Lung (tissue), 12 donors: ENCODE data around the gene MUC2. TPM values are rescaled to one million over a fixed set of nuclear protein-coding genes. Genes with fewer than 3 reads are reported as not detected.

Source experiments
- ATAC-seq: fragments of 200-7000 bp; cut with Tn5 transposase; one replicate; pipeline ENCODE4 v1.9.1; 2020; ENCODE audit warnings: moderate number of reproducible peaks; ENCODE audit not compliant: insufficient read depth, low FRiP score
- DNase-seq, 3 donors: peaks; one replicate each; pipeline ENCODE4 v3.0.0-alpha.2; 2013 to 2017
- H3K27ac ChIP-seq, 2 donors: one replicate each; pipeline ENCODE4 v1.5.1; 2013; ENCODE audit warnings: mild to moderate bottlenecking in 2 of 2, moderate library complexity in 2 of 2, control low read depth in 1 of 2, inconsistent platforms in 1 of 2, low read depth in 1 of 2, low read length in 1 of 2
- H3K27me3 ChIP-seq, 3 donors: one replicate each; pipeline ENCODE4 v1.5.1; 2013; ENCODE audit warnings: low read length in 2 of 3; ENCODE audit not compliant: control insufficient read depth in 3 of 3, insufficient read depth in 3 of 3
- H3K36me3 ChIP-seq, 4 donors: one replicate each; pipeline ENCODE4 v1.5.1; 2013; ENCODE audit warnings: low read length in 4 of 4, mild to moderate bottlenecking in 1 of 4, moderate library complexity in 1 of 4; ENCODE audit not compliant: control insufficient read depth in 4 of 4, insufficient read depth in 4 of 4
- H3K4me1 ChIP-seq, 5 donors: one replicate each; pipeline ENCODE4 v1.5.1; 2013; ENCODE audit warnings: low read length in 5 of 5, mild to moderate bottlenecking in 2 of 5, moderate library complexity in 1 of 5; ENCODE audit not compliant: control insufficient read depth in 5 of 5, insufficient read depth in 5 of 5
- H3K4me3 ChIP-seq: one replicate; pipeline ENCODE4 v1.5.1; 2013; ENCODE audit warnings: mild to moderate bottlenecking, control low read depth, moderate library complexity
- H3K9ac ChIP-seq, 2 donors: one replicate each; pipeline ENCODE4 v1.5.1; 2013; ENCODE audit warnings: low read length in 2 of 2, control low read depth in 1 of 2; ENCODE audit not compliant: insufficient read depth in 1 of 2
- H3K9me3 ChIP-seq, 4 donors: one replicate each; pipeline ENCODE4 v1.5.1; 2013; ENCODE audit warnings: low read length in 3 of 4, mild to moderate bottlenecking in 1 of 4, moderate library complexity in 1 of 4; ENCODE audit not compliant: control insufficient read depth in 4 of 4, insufficient read depth in 3 of 4
- CTCF ChIP-seq: IDR thresholded peaks from 2 replicates; pipeline ENCODE4 v1.5.1; 2012; ENCODE audit warnings: mild to moderate bottlenecking; ENCODE audit errors: control extremely low read depth, extremely low read depth
- WGBS, 2 donors: extraction: QIAGEN DNeasy Blood & Tissue Kit; methylation state at CpG; one replicate each; pipeline ENCODE4 v1.1.7; 2013; 5-methylcytosine and 5-hydroxymethylcytosine counted together
- polyA plus RNA-seq, 2 donors: library from polyadenylated mRNA; stranded (reverse); fragments of 200-250 nt; gene quantifications; one replicate each; pipeline ENCODE4 v1.2.1, GENCODE V29; 2013
- total RNA-seq, 2 donors: library from RNA; depleted of rRNA in 1 of 2; stranded (reverse); fragments of >200 nt in 1 of 2; gene quantifications; one replicate each; pipeline ENCODE4 v1.2.1, GENCODE V29; 2014 to 2021
- donor health status: control.
- donor health status: control.
- donor health status: Bipolar disorder and iron deficiency.
- donor health status: healthy.
- donor health status: DM: yes; HTN: yes; CAD: no.

MUC2 gene
- total and polyA plus RNA-seq, 4 donors: 0.03 to 0.43 (median 0.30) TPM

- Histone ChIP-seq H3K4me3 (no peak overlapping the region), H3K4me1 (no peaks in the 10 kb centered on the region), H3K9ac (no peak overlapping the region), H3K27me3 (peaks cover 0 to 8% (median 0%) of the 10 kb centered on the region in 3 donors), H3K27ac (no peak overlapping the region), H3K9me3 (peaks cover 0 to 2% (median 0%) of the 10 kb centered on the region in 4 donors), H3K36me3 (no peaks in the 10 kb centered on the region)
- no peak for ATAC-seq
- 68 to 79% methylated on average over 22 of the region's 22 CpGs for WGBS, 2 donors
- peak in 1 of 3 donors; percentile 10 for DNase-seq
- TF ChIP-seq CTCF: no peak
These were observed 44.3 kb downstream of the MUC2 start for GRCh38 chr11:1118755-1119603.

- Histone ChIP-seq H3K4me3 (no peak overlapping the region), H3K36me3 (no peaks in the 10 kb centered on the region), H3K27me3 (peaks cover 0 to 8% (median 0%) of the 10 kb centered on the region in 3 donors), H3K27ac (no peak overlapping the region), H3K4me1 (no peaks in the 10 kb centered on the region), H3K9ac (no peak overlapping the region), H3K9me3 (peaks cover 0 to 2% (median 0%) of the 10 kb centered on the region in 4 donors)
- DNase-seq (peak in 1 of 3 donors; percentile 7), ATAC-seq (no peak)
- WGBS, 2 donors: 81 to 88% methylated on average over 17 of the region's 17 CpGs
- TF ChIP-seq CTCF: no peak
These were observed 45.0 kb downstream of the MUC2 start for GRCh38 chr11:1119604-1120146.

- H3K27ac ChIP-seq: no peak overlapping the region
- WGBS, 2 donors: 73 to 87% methylated on average over 27 of the region's 27 CpGs
- DNase-seq: peak in 1 of 3 donors; percentile 5
These were observed 46.1 kb downstream of the MUC2 start for GRCh38 chr11:1120532-1121330.

More at GRCh38 chr11:1120532-1121330, 46.1 kb downstream of the MUC2 start:
- ATAC-seq: no peak
- peaks cover 0 to 2% (median 0%) of the 10 kb centered on the region in 4 donors for H3K9me3 ChIP-seq
- H3K9ac ChIP-seq: no peak overlapping the region
- H3K27me3 ChIP-seq: peaks cover 0 to 8% (median 0%) of the 10 kb centered on the region in 3 donors
- no peaks in the 10 kb centered on the region for H3K36me3 ChIP-seq
- TF ChIP-seq CTCF: no peak
- no peak overlapping the region for H3K4me3 ChIP-seq
- no peaks in the 10 kb centered on the region for H3K4me1 ChIP-seq
